NCI-H2029 treated with DMSO at 0.1 percent for 48 hours (cell line): ENCODE data around the gene PYGL.
"Not testable (repeated sequence)": the region's sequence is repeated elsewhere in the genome, so short reads cannot be mapped to it uniquely, and the experiment has no call there.

Experiments used
- DNase-seq: peaks from one replicate; lab custom pipeline; 2025; lab: John Stamatoyannopoulos, UW

Gene PYGL

DNA sequence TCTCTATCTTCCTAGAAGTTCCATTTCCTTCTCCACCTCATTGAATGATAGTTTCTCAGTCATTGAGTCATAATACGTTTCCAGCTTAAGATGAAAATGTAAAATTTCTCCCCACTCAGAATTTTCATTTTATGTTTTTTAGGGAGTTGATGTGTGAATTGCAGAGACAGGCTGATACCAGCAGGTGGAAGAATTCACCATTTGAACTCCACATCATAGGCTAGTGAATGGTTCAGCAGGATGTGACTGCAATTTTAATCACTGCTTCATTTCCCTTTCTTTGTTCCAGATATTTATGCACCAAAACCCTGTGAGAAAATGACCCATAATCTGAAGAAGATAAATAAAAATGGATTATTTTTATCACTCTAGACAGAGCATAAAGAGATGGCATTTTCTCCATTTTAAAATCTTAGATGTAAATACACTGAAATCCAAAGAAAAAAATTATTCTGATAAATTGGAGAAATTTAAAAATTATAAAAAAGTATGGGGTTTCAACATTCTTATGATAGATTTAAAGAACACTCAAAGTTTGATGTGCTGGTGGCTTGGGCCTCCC is 10.6 kb upstream of the PYGL start:
- DNase-seq = no peak

DNA sequence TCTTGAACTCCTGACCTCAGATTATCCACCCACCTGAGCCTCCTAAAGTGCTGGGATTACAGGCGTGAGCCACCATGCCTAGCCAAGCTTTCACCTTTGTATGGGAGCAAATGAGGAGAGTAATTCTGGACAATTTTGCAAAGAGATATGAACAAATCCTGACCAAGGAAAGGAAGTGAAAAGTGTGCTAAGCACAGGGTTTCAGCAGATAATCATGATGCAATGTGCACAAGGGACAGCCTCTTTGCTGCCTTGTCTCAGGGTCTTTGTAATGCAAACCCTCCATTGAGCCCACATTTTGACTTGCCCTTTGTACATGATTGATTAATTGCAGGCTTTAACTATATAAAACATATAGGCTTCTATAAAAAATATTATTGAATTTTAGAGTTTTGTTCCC is 9.2 kb upstream of the PYGL start:
- DNase-seq = no peak

DNA sequence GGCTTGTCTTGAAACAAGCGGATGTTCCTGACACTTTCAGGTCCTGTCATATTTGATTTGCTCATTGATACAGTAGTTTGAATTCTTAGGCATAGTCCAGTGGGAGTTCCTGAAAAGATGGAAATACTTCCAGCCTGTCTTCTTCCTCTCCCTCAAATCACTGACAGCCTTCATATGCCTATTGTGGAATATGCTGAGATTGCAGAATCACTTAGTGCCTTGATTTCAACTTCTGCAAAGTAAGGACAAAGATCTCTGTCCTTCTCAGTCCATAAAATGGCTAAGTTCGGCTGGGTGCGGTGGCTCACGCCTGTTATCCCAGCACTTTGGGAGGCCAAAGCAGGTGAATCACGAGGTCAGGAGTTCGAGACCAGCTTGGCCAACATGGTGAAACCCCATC is 6.7 kb upstream of the PYGL start:
- no peak for DNase-seq

- DNase-seq = no peak
Observed at GRCh38 chr14:50948205-50948604, 3.9 kb upstream of the PYGL start.

- no peak for DNase-seq
Observed at GRCh38 chr14:50947446-50947845, 3.2 kb upstream of the PYGL start.

- DNase-seq = no peak
Observed at GRCh38 chr14:50946234-50946935, 2.1 kb upstream of the PYGL start.

GRCh38 chr14:50944647-50945413 is 547 bp upstream of the PYGL start:
- DNase-seq = peak; percentile 73

DNA sequence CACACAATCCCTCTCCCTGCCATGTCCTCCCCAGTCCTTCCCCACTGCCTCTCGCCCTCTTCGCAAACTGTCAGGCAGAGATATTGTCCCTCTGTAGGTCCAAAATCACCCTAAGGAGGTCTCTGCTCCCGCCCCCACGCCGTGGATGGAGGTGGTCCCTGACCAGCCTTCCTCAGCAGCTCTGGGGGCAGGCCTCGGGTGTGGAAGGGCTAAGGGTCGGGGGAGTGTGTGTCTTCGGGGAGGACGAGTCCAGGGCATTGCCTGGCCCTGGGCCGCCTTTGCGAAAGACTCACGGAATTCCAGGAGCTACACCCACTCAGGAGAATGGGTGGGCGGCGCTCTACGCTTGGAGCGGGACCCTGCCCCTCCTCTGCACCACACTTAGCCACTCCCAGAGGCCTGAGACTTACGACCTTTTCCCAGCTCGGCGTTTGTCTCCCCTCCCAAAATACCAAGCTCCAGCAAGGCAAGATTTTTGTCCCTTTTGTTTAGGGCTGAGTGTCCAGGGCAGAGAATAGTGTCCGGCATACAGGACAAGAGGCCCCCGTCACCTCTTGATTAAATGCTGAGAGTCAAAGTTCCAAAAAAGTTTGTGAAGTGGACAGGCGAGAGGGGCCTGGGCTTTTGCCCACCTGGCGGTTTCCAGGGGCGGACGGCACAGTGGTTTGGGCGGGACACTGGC is 881 bp downstream of the PYGL start:
- no peak for DNase-seq

- not testable (repeated sequence) for DNase-seq
Observed at GRCh38 chr14:50941638-50942037, 2.6 kb downstream of the PYGL start.

- no peak for DNase-seq
Observed at GRCh38 chr14:50941151-50941550, 3.1 kb downstream of the PYGL start.

- no peak for DNase-seq
Observed at GRCh38 chr14:50937800-50938199, 6.5 kb downstream of the PYGL start.

DNA sequence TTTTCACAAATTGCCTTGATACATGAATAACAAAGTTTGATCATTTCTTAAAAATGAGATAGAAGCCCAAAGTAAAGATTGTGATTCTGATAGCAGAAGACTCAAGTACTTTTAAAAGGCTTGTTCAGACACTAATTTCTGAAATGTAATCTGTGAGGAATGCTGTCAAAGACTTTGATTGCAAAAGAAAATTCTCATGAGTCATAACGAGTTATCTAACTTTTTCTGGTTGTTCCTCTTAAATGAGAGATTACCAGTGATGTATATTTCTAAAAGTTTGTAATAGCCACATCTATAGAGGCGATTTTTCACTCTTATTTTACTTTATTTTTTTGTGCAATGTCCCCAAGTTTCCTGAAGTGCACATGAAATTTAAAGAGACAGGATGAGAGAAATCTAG is 7.0 kb downstream of the PYGL start:
- DNase-seq = no peak

GRCh38 chr14:50936882-50937281 is 7.4 kb downstream of the PYGL start:
- DNase-seq = no peak

DNA sequence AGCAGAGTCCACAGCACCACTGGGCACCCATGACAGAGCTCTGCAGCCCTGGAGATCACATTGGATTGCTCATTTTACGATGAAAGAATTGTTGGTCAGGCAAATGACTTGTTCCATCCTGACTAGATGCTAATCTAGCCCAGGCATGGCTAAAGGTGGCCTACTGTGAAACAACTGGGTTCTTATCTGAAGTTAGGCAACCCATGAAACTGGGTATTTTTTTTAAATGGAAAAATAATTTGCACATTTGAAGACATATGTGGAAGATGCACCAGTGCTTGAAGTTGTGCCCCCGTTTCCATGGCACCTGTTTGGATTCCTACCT is 8.3 kb downstream of the PYGL start:
- DNase-seq = no peak

- no peak for DNase-seq
Observed at GRCh38 chr14:50935126-50936015, 8.9 kb downstream of the PYGL start.

- no peak for DNase-seq
Observed at GRCh38 chr14:50932592-50933495, 11.4 kb downstream of the PYGL start.

DNA sequence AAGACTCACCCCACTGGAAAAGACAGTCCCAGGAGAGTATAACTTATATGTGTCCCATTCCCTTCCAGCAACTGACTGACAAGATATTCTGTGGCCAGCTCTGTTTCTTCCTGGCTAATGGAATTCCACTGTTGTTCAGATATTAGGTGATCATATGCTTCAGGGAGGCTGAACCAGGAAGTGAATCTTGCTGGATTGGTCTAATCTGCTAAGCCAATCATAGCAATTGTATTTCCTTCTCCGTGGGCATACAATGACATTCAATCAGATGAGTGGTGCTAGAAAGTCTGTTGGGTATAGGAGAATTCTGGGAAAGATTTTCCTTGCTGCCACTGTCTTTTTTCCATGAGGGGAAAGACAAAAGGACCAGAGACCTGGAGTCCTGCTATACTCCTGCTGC is 12.1 kb downstream of the PYGL start:
- no peak for DNase-seq

DNA sequence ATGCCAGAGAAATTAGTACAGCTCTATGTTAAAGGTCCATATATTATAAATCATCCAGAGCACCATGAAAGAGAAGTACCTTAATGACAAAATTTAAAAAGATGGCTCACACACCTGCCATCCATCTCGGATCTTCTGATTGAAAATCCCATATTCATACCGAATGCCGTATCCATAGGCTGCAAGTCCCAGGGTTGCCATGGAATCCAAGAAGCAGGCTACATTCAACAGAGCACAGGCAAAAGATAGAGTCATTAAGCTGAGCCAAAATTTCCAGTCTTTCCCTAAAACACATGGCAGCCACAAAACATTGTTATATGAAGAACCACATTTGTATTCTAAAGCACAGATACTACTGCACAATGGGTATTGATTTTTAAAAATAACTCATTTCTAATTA is 12.7 kb downstream of the PYGL start:
- no peak for DNase-seq

- DNase-seq = no peak
Observed at GRCh38 chr14:50929506-50929905, 14.8 kb downstream of the PYGL start.

GRCh38 chr14:50928002-50928635 is 16.2 kb downstream of the PYGL start:
- no peak for DNase-seq
